ENCODE measurements around the gene UBE2U.
"Not testable (repeated sequence)": the region's sequence is repeated elsewhere in the genome, so short reads cannot be mapped to it uniquely, and the experiment has no call there.

Gene UBE2U

DNA sequence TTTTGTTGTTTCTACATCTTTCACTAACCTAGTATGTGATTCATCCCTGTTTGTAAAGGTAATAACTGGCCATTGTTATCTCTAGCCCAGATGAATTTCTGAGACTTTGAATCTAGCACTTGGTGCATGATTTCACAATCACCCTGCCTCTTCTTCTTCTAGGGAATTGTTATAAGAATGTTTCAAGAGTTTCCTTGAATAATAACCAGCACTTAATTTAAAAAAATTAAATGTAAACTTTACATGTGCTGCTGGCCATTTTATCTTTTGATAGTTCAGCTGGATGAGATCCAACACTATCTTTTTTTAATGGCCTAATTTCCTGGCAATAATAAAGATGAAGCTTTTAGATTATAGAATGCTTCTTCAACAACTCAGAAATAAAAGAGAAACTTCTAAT, 31.8 kb downstream of the UBE2U start:
- H3K36me3 ChIP-seq (ENCODE audit: insufficient read depth, low read length): no peaks in the 10 kb centered on the region
- H2AFZ ChIP-seq (ENCODE audit: low read length): no peak overlapping the region
- H3F3A ChIP-seq (ENCODE audit: insufficient read depth, low read length): no peaks in the 10 kb centered on the region
- H3K9me3 ChIP-seq (ENCODE audit: low read length): no peaks in the 10 kb centered on the region
- no peak overlapping the region for H3K27ac ChIP-seq (ENCODE audit: low read depth, low read length, poor library complexity, severe bottlenecking)
- H3K27me3 ChIP-seq (ENCODE audit: insufficient read depth, low read length): no peaks in the 10 kb centered on the region
- no peaks in the 10 kb centered on the region for H3K4me1 ChIP-seq (ENCODE audit: insufficient read depth, low read length, severe bottlenecking)
- no peak overlapping the region for H3K4me2 ChIP-seq (ENCODE audit: low read length)
- no peaks in the 10 kb centered on the region for H4K20me1 ChIP-seq (ENCODE audit: insufficient read depth, low read length)
- H3K79me2 ChIP-seq (ENCODE audit: insufficient read depth, low read length): no peaks in the 10 kb centered on the region
- no peak overlapping the region for H3K9ac ChIP-seq (ENCODE audit: low read length)
- H3K9me2 ChIP-seq (ENCODE audit: low read depth, low read length): no peaks in the 10 kb centered on the region
- no peak overlapping the region for H3K4me3 ChIP-seq (ENCODE audit: low read depth, low read length, poor library complexity, severe bottlenecking)
- TF ChIP-seq EZH2 (IDR thresholded peaks at IDR 0.05; ENCODE audit: borderline replicate concordance, low read length) (no peak), CTCF (IDR thresholded peaks at IDR 0.05; ENCODE audit: low read length) (no peak)

GRCh38 chr1:64235910-64236309, 32.5 kb downstream of the UBE2U start:
- no peak for TF ChIP-seq EZH2 (IDR thresholded peaks at IDR 0.05; ENCODE audit: borderline replicate concordance, low read length)
- TF ChIP-seq CTCF (IDR thresholded peaks at IDR 0.05; ENCODE audit: low read length): no peak
- Histone ChIP-seq H3K9me2 (ENCODE audit: low read depth, low read length) (no peaks in the 10 kb centered on the region), H3K4me2 (ENCODE audit: low read length) (no peak overlapping the region), H3K9me3 (ENCODE audit: low read length) (no peaks in the 10 kb centered on the region), H3K79me2 (ENCODE audit: insufficient read depth, low read length) (no peaks in the 10 kb centered on the region), H2AFZ (ENCODE audit: low read length) (no peak overlapping the region), H3K36me3 (ENCODE audit: insufficient read depth, low read length) (no peaks in the 10 kb centered on the region), H3F3A (ENCODE audit: insufficient read depth, low read length) (no peaks in the 10 kb centered on the region), H3K4me1 (ENCODE audit: insufficient read depth, low read length, severe bottlenecking) (no peaks in the 10 kb centered on the region), H3K27me3 (ENCODE audit: insufficient read depth, low read length) (no peaks in the 10 kb centered on the region), H3K9ac (ENCODE audit: low read length) (no peak overlapping the region), H3K27ac (ENCODE audit: low read depth, low read length, poor library complexity, severe bottlenecking) (no peak overlapping the region), H3K4me3 (ENCODE audit: low read depth, low read length, poor library complexity, severe bottlenecking) (no peak overlapping the region), H4K20me1 (ENCODE audit: insufficient read depth, low read length) (no peaks in the 10 kb centered on the region)

DNA sequence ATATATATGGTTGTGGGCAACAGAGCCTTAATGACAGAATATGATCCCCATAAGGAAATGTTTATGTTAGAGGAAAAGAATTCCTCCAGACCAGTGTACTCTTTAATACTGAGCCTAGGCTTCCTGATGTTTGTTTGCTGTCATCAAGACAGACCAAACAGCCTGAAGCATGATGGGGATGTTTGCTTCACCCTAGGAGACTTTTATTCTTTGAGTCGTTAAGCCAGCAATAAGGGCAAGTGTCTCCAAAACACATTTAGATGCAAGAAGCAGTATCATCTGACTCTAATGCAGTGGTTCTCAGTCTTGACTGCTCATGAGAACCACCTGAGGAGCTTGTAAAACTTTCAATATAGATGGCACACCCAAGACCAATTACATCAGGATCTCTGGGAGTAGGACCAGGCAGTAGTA, 33.1 kb downstream of the UBE2U start:
- H3K79me2 ChIP-seq (ENCODE audit: insufficient read depth, low read length): no peaks in the 10 kb centered on the region
- no peaks in the 10 kb centered on the region for H3K27me3 ChIP-seq (ENCODE audit: insufficient read depth, low read length)
- H4K20me1 ChIP-seq (ENCODE audit: insufficient read depth, low read length): no peaks in the 10 kb centered on the region
- H3K27ac ChIP-seq (ENCODE audit: low read depth, low read length, poor library complexity, severe bottlenecking): no peak overlapping the region
- no peaks in the 10 kb centered on the region for H3K36me3 ChIP-seq (ENCODE audit: insufficient read depth, low read length)
- no peak overlapping the region for H3K9ac ChIP-seq (ENCODE audit: low read length)
- TF ChIP-seq EZH2 (IDR thresholded peaks at IDR 0.05; ENCODE audit: borderline replicate concordance, low read length) (no peak), CTCF (IDR thresholded peaks at IDR 0.05; ENCODE audit: low read length) (no peak)
- no peaks in the 10 kb centered on the region for H3F3A ChIP-seq (ENCODE audit: insufficient read depth, low read length)
- no peak overlapping the region for H2AFZ ChIP-seq (ENCODE audit: low read length)
- H3K4me3 ChIP-seq (ENCODE audit: low read depth, low read length, poor library complexity, severe bottlenecking): no peak overlapping the region
- no peak overlapping the region for H3K4me2 ChIP-seq (ENCODE audit: low read length)
- no peaks in the 10 kb centered on the region for H3K9me2 ChIP-seq (ENCODE audit: low read depth, low read length)
- H3K4me1 ChIP-seq (ENCODE audit: insufficient read depth, low read length, severe bottlenecking): no peaks in the 10 kb centered on the region
- H3K9me3 ChIP-seq (ENCODE audit: low read length): no peaks in the 10 kb centered on the region

GRCh38 chr1:64239519-64239918, 36.1 kb downstream of the UBE2U start:
- H3K36me3 ChIP-seq (ENCODE audit: insufficient read depth, low read length); H4K20me1 ChIP-seq (ENCODE audit: insufficient read depth, low read length); H3F3A ChIP-seq (ENCODE audit: insufficient read depth, low read length); H3K27ac ChIP-seq (ENCODE audit: low read depth, low read length, poor library complexity, severe bottlenecking); H3K27me3 ChIP-seq (ENCODE audit: insufficient read depth, low read length); H3K79me2 ChIP-seq (ENCODE audit: insufficient read depth, low read length); H3K9me3 ChIP-seq (ENCODE audit: low read length); H3K4me2 ChIP-seq (ENCODE audit: low read length); H3K9me2 ChIP-seq (ENCODE audit: low read depth, low read length); H3K9ac ChIP-seq (ENCODE audit: low read length); H3K4me3 ChIP-seq (ENCODE audit: low read depth, low read length, poor library complexity, severe bottlenecking); H2AFZ ChIP-seq (ENCODE audit: low read length): not testable (repeated sequence)
- H3K4me1 ChIP-seq (ENCODE audit: insufficient read depth, low read length, severe bottlenecking): peaks cover 10% of the 10 kb centered on the region
